ENCODE measurements around the gene SDS.

DNA sequence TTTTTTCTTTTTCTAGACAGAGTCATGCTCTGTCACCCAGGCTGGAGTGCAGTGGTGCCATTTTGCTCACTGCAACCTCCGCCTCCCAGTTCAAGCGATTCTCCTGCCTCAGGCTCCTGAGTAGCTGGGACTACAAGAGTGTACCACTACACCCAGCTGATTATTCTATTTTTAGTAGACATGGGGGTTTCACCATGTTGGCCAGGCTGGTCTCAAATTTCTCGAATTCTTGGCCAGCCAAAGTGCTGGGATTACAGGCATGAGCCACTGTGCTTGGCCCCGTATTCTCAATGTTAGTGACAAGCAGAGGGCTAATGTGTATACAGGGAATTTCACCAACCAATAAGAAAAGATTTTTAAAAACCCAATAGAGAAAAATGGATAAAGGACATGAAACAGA lies 36.9 kb downstream of the SDS start:
- TF ChIP-seq, protein P1, sequence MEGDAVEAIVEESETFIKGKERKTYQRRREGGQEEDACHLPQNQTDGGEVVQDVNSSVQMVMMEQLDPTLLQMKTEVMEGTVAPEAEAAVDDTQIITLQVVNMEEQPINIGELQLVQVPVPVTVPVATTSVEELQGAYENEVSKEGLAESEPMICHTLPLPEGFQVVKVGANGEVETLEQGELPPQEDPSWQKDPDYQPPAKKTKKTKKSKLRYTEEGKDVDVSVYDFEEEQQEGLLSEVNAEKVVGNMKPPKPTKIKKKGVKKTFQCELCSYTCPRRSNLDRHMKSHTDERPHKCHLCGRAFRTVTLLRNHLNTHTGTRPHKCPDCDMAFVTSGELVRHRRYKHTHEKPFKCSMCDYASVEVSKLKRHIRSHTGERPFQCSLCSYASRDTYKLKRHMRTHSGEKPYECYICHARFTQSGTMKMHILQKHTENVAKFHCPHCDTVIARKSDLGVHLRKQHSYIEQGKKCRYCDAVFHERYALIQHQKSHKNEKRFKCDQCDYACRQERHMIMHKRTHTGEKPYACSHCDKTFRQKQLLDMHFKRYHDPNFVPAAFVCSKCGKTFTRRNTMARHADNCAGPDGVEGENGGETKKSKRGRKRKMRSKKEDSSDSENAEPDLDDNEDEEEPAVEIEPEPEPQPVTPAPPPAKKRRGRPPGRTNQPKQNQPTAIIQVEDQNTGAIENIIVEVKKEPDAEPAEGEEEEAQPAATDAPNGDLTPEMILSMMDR (IDR thresholded peaks at IDR 0.05): no peak
- TF ChIP-seq EP300 (IDR thresholded peaks at IDR 0.05): no peak
- no peak for TF ChIP-seq POLR2A (IDR thresholded peaks at IDR 0.05)
